Fibroblast of lung (primary cell): ENCODE data around the gene PSMD13. TPM values are rescaled to one million over a fixed set of nuclear protein-coding genes. Genes with fewer than 3 reads are reported as not detected.

Experiments
- DNase-seq, 2 donors: peaks; one replicate each; pipeline versions ENCODE4 v3.0.0 to v3.0.0-alpha.2; 2010; ENCODE audit warnings: low read depth in 2 of 2
- H2AFZ ChIP-seq: 2 replicates; pipeline ENCODE4 v1.5.1; 2012; ENCODE audit warnings: low read length, control low read depth, inconsistent platforms
- H3K27ac ChIP-seq: 2 replicates; pipeline ENCODE4 v1.5.1; 2011; ENCODE audit warnings: low read length, control low read depth; ENCODE audit not compliant: insufficient read depth
- H3K27me3 ChIP-seq: 2 replicates; pipeline ENCODE4 v1.5.1; 2011; ENCODE audit warnings: mild to moderate bottlenecking, low read length; ENCODE audit not compliant: control insufficient read depth, insufficient read depth
- H3K36me3 ChIP-seq: 2 replicates; pipeline ENCODE4 v1.5.1; 2011; ENCODE audit warnings: low read length; ENCODE audit not compliant: control insufficient read depth, insufficient read depth
- H3K4me1 ChIP-seq: 2 replicates; pipeline ENCODE4 v1.5.1; 2011; ENCODE audit warnings: low read length; ENCODE audit not compliant: control insufficient read depth, insufficient read depth; ENCODE audit errors: extremely low read depth
- H3K4me2 ChIP-seq: 2 replicates; pipeline ENCODE4 v1.5.1; 2011; ENCODE audit warnings: low read length, control low read depth; ENCODE audit not compliant: insufficient read depth; ENCODE audit errors: extremely low read depth
- H3K4me3 ChIP-seq, 4 experiments: fragments of 200-600 bp in 1 of 4; sonication (generic) in 1 of 4; replicated peaks in 1 of 4; 2 replicates each; pipeline ENCODE4 v1.5.1; 2011 to 2016; ENCODE audit warnings: low read length in 4 of 4, low read depth in 3 of 4, mild to moderate bottlenecking in 3 of 4, control low read depth in 2 of 4, inconsistent platforms in 1 of 4, mixed read lengths in 1 of 4; ENCODE audit not compliant: insufficient read depth in 1 of 4; ENCODE audit errors: control extremely low read depth in 1 of 4
- H3K79me2 ChIP-seq: 2 replicates; pipeline ENCODE4 v1.5.1; 2012; ENCODE audit warnings: mild to moderate bottlenecking, low read length, inconsistent platforms; ENCODE audit not compliant: control insufficient read depth, insufficient read depth
- H3K9ac ChIP-seq: 2 replicates; pipeline ENCODE4 v1.5.1; 2011; ENCODE audit warnings: mild to moderate bottlenecking, low read length, control low read depth; ENCODE audit not compliant: insufficient read depth
- H3K9me3 ChIP-seq: 2 replicates; pipeline ENCODE4 v1.5.1; 2012; ENCODE audit warnings: low read depth, low read length; ENCODE audit not compliant: control insufficient read depth, insufficient read depth
- H4K20me1 ChIP-seq: 2 replicates; pipeline ENCODE4 v1.5.1; 2011; ENCODE audit warnings: low read length; ENCODE audit not compliant: control insufficient read depth, insufficient read depth; ENCODE audit errors: extremely low read depth
- CTCF ChIP-seq, 2 donors: IDR thresholded peaks in 1 of 2; conservative IDR thresholded peaks in 1 of 2; 1 replicate in 1 of 2; 2 replicates in 1 of 2; pipeline ENCODE4 v1.5.1; 2011 to 2012; ENCODE audit warnings: low read length in 2 of 2, control low read depth in 1 of 2, inconsistent platforms in 1 of 2, low read depth in 1 of 2, mild to moderate bottlenecking in 1 of 2
- EZH2 ChIP-seq: IDR thresholded peaks from 2 replicates; pipeline ENCODE4 v1.5.1; 2012; ENCODE audit warnings: low read length, control low read depth, mild to moderate bottlenecking; ENCODE audit errors: missing control alignments
- polyA plus RNA-seq, 2 donors: library from polyadenylated mRNA; depleted of rRNA in 1 of 2; stranded (reverse) in 1 of 2; unstranded in 1 of 2; fragments of >200 nt; gene quantifications; 2 replicates each; pipeline ENCODE4 v1.2.1, GENCODE V29; 2011 to 2012; ENCODE audit warnings: missing spikeins in 1 of 2
- total RNA-seq: library from RNA; depleted of rRNA; stranded (reverse); fragments of >200 nt; gene quantifications from 2 replicates; pipeline ENCODE4 v1.2.1, GENCODE V29; 2014

PSMD13 gene
- total and polyA plus RNA-seq, 2 donors (not counting 1 experiment from before 2014, with no cell fraction given): 106 to 147 TPM

DNA sequence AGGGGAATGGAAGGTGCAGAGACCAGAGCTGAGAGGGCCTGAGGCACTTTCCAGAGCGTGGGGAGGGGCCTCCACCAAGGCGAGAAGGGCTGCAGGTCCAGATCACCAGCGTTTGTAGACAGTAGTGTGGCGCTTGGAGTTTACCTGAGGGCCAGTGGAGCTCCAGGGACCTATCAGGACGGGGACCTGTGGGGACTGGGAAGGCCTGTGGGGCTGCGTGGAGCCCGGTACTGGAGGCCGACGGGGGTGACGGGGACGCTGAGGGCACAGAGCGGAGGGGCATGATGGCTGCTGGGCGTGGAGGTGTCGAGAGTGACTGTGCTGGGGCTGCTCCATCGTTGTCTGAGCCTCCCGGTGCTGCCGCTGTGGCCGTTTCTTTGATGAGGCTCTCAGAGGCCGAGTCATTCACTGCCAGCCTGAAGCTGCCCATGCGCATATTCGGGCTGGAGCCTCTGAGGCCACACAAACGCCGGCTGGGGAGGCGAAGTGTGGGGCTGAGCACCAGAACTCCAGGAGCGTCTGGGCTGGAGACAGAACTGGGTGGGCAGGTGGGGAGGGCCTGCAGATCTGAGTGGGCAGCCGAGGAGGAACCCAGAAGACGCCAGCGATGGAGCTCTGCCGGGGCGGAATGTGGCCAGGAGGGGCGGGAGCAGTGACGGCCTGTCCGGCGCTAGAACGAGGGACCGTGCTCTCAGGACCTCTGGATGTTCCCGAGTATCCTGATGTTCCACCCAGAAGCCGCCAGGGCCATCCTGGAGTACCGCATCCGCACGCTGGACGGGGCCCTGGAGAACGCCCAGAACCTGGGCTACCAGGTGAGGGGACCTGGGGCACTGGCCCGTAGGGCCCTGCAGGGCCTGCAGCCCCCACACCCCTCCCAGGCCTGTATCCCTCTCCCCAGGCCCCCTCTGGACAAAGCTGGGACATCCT, 54.8 kb downstream of the PSMD13 start:
- no peaks in the 10 kb centered on the region for H4K20me1 ChIP-seq
- H2AFZ ChIP-seq: no peak overlapping the region
- H3K27me3 ChIP-seq: peaks cover 9% of the 10 kb centered on the region
- no peaks in the 10 kb centered on the region for H3K9me3 ChIP-seq
- no peak overlapping the region for H3K4me3 ChIP-seq
- H3K4me2 ChIP-seq: no peak overlapping the region
- no peaks in the 10 kb centered on the region for H3K36me3 ChIP-seq
- no peaks in the 10 kb centered on the region for H3K79me2 ChIP-seq
- no peak overlapping the region for H3K9ac ChIP-seq
- no peaks in the 10 kb centered on the region for H3K4me1 ChIP-seq
- TF ChIP-seq EZH2 (no peak), CTCF (conservative IDR thresholded peaks at IDR 0.05 in 1 of 2, IDR thresholded peaks at IDR 0.05 in 1 of 2; ENCODE audit: low read depth in 1 of 2, low read length in 2 of 2) (no peak)
- DNase-seq: no peak
- no peak overlapping the region for H3K27ac ChIP-seq

DNA sequence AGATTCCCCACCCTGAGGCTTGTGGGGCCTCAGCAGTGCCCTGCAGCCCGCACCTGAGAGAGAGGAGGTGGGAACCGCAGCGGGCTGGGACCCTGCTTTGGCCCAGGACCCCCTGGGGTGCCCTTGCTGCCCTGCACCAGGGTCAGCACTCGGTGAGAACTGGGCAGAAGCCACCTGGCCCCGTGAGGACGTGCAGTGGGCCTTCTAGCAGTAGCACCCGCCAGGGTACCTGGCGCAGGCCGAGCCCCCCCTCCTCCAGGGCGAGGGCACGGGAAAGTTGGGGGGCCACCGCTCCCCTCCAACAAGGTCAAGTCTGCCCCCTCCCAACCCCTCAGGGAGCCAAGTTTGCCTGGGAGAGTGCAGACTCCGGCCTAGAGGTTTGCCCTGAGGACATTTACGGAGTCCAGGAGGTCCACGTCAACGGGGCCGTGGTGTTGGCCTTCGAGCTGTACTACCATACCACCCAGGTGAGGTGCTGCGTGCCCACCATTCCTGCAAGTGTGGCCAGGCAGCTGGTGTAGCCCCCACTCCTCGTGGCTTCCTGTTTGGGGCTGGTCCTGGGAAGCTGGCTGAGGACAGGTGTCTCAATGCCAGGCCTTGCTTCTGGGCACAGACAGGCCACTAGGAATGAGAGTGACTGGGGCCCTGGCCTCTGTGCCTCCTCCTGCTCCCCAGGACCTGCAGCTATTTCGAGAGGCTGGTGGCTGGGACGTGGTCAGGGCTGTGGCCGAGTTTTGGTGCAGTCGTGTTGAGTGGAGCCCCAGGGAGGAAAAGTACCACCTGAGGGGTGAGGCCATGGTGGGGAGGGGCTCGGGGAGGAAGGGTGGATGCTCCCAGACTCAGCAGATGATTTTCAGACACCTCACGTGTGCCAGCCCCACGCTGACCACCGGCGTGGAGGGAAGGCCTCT, 55.7 kb downstream of the PSMD13 start:
- Histone ChIP-seq H3K4me3 (no peak overlapping the region), H3K36me3 (no peaks in the 10 kb centered on the region), H3K4me1 (no peaks in the 10 kb centered on the region), H2AFZ (no peak overlapping the region), H4K20me1 (no peaks in the 10 kb centered on the region), H3K79me2 (no peaks in the 10 kb centered on the region), H3K4me2 (no peak overlapping the region), H3K9me3 (no peaks in the 10 kb centered on the region), H3K9ac (no peak overlapping the region), H3K27ac (no peak overlapping the region), H3K27me3 (peaks cover 9% of the 10 kb centered on the region)
- no peak for DNase-seq
- TF ChIP-seq EZH2 (no peak), CTCF (conservative IDR thresholded peaks at IDR 0.05 in 1 of 2, IDR thresholded peaks at IDR 0.05 in 1 of 2; ENCODE audit: low read depth in 1 of 2, low read length in 2 of 2) (no peak)

- DNase-seq: no peak
- no peaks in the 10 kb centered on the region for H3K36me3 ChIP-seq
- TF ChIP-seq EZH2: no peak
- TF ChIP-seq CTCF (conservative IDR thresholded peaks at IDR 0.05 in 1 of 2, IDR thresholded peaks at IDR 0.05 in 1 of 2; ENCODE audit: low read depth in 1 of 2, low read length in 2 of 2): no peak
- no peaks in the 10 kb centered on the region for H3K79me2 ChIP-seq
- H3K9ac ChIP-seq: no peak overlapping the region
- no peak overlapping the region for H3K4me3 ChIP-seq
- H3K4me1 ChIP-seq: peaks cover 3% of the 10 kb centered on the region
- H2AFZ ChIP-seq: no peak overlapping the region
- no peaks in the 10 kb centered on the region for H3K9me3 ChIP-seq
- no peak overlapping the region for H3K4me2 ChIP-seq
- H3K27ac ChIP-seq: no peak overlapping the region
- no peaks in the 10 kb centered on the region for H4K20me1 ChIP-seq
- peaks cover 3% of the 10 kb centered on the region for H3K27me3 ChIP-seq
Observed at GRCh38 chr11:293271-293851, 56.6 kb downstream of the PSMD13 start.
